KMS-11 (cell line): Measurements from ENCODE around the gene CRTAC1.

Source experiments
- H2AFZ ChIP-seq: fragments of 200-600 bp; sonication (generic); 2 replicates; pipeline ENCODE4 v1.6.1; 2016; ENCODE audit warnings: antibody characterized with exemption, mixed run types, low read depth
- H3K27ac ChIP-seq: fragments of 200-600 bp; sonication (generic); 2 replicates; pipeline ENCODE4 v1.6.1; 2016; ENCODE audit warnings: mild to moderate bottlenecking, mixed run types
- H3K27me3 ChIP-seq: fragments of 200-600 bp; sonication (generic); 2 replicates; pipeline ENCODE4 v1.6.1; 2017; ENCODE audit warnings: mild to moderate bottlenecking, low read depth, mixed run types, moderate library complexity; ENCODE audit not compliant: insufficient read depth
- H3K36me3 ChIP-seq: fragments of 200-600 bp; sonication (generic); 2 replicates; pipeline ENCODE4 v1.6.1; 2017; ENCODE audit warnings: mild to moderate bottlenecking, mixed run types; ENCODE audit not compliant: insufficient read depth
- H3K4me1 ChIP-seq: fragments of 200-600 bp; sonication (generic); 2 replicates; pipeline ENCODE4 v1.6.1; 2016; ENCODE audit warnings: mild to moderate bottlenecking, low read depth, mixed run types; ENCODE audit not compliant: poor library complexity, severe bottlenecking
- H3K4me2 ChIP-seq: fragments of 200-600 bp; sonication (generic); 2 replicates; pipeline ENCODE4 v1.7.0; 2016; ENCODE audit warnings: mild to moderate bottlenecking, mixed run types
- H3K4me3 ChIP-seq: fragments of 200-600 bp; sonication (generic); IDR thresholded peaks from 2 replicates; pipeline ENCODE4 v1.6.1; 2017; ENCODE audit warnings: low read depth, low read length, mixed read lengths; ENCODE audit not compliant: insufficient read depth
- H3K79me2 ChIP-seq: fragments of 200-600 bp; sonication (generic); 2 replicates; pipeline ENCODE4 v1.6.1; 2016; ENCODE audit warnings: low read depth, mixed run types; ENCODE audit not compliant: insufficient read depth
- H3K9ac ChIP-seq: fragments of 200-600 bp; sonication (generic); 2 replicates; pipeline ENCODE4 v1.6.1; 2016; ENCODE audit warnings: mild to moderate bottlenecking, mixed run types
- H4K20me1 ChIP-seq: fragments of 200-600 bp; sonication (generic); 2 replicates; pipeline ENCODE4 v1.6.1; 2016; ENCODE audit warnings: mild to moderate bottlenecking, mixed run types; ENCODE audit not compliant: insufficient read depth
- CTCF ChIP-seq: fragments of 200-600 bp; sonication (generic); conservative IDR thresholded peaks from 2 replicates; pipeline ENCODE4 v1.6.1; 2017; ENCODE audit warnings: low read depth, mild to moderate bottlenecking, antibody characterized with exemption, low read length, moderate library complexity, mixed read lengths

CRTAC1 gene

GRCh38 chr10:98020254-98020653 lies 10.2 kb downstream of the CRTAC1 start:
- TF ChIP-seq CTCF, result no peak
- Histone ChIP-seq H4K20me1 (no peaks in the 10 kb centered on the region), H3K27me3 (no peaks in the 10 kb centered on the region), H3K4me1 (no peaks in the 10 kb centered on the region), H3K27ac (no peak overlapping the region), H3K79me2 (no peaks in the 10 kb centered on the region), H3K9ac (no peak overlapping the region), H3K4me2 (no peak overlapping the region), H3K36me3 (no peaks in the 10 kb centered on the region), H2AFZ (no peak overlapping the region), H3K4me3 (no peak overlapping the region)

DNA sequence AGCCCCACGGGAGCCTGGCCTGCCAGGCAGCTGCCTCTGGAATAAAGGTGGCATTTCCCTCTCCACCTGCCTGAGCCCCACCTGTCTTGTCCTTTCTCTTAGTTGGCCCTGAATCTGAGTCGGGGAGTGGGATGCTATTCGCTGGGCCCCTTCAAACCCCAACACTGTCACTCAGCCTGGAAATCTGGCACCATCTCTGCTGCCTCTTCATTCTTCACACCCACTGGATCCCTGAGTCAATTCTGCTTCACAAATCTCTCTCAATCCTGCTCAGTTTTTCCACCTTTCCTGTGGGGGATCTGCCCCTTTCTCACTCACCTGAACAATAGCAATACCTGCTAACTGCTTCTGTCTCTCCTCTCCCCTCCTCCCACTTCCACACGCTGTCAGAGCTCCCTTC lies 10.6 kb downstream of the CRTAC1 start:
- H3K36me3 ChIP-seq, result no peaks in the 10 kb centered on the region
- no peak for TF ChIP-seq CTCF

DNA sequence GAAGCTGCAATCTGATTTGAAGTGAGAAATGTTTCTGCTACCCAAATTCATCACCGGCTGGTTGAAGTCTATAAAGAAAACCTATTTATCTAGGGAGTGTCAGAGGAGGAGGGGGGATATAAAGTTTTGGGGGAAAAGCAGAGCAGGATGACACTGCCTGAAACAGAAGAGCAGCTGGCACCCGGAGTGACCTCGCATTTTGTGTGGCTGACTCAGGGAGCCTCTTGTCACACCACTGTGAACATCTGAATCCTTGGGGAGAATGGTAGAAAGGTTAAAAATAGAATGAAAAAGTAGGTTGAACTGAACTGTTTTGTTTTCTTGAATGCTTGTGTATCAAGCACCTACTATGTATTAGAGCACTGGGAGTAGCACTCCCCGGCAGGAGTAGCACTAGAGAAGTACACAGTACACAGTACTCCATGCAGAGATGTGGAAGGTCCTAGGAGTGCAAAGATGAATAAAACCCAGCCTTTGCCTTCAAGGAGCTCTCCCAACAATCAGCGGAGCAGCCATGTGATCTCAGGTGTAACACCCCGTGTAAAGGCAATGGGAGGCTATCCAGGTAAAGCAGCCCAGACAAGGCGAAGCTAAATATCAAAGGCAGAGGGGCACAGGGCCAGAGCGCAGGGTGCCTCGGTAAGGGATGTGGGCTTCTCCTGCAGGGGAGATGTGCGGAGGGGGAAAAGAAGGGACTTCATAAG lies 13.5 kb downstream of the CRTAC1 start:
- H3K36me3 ChIP-seq, result no peaks in the 10 kb centered on the region
- no peak overlapping the region for H2AFZ ChIP-seq
- H3K4me2 ChIP-seq, result no peak overlapping the region
- no peak overlapping the region for H3K4me3 ChIP-seq
- no peak overlapping the region for H3K9ac ChIP-seq
- no peaks in the 10 kb centered on the region for H3K27me3 ChIP-seq
- TF ChIP-seq CTCF, result no peak
- no peaks in the 10 kb centered on the region for H4K20me1 ChIP-seq
- H3K27ac ChIP-seq, result no peak overlapping the region
- H3K79me2 ChIP-seq, result no peaks in the 10 kb centered on the region
- no peaks in the 10 kb centered on the region for H3K4me1 ChIP-seq

More for the DNA sequence above, 10.6 kb downstream of the CRTAC1 start:
- H3K27ac ChIP-seq, result no peak overlapping the region
- no peaks in the 10 kb centered on the region for H3K79me2 ChIP-seq
- no peak overlapping the region for H3K9ac ChIP-seq
- no peak overlapping the region for H2AFZ ChIP-seq
- H3K27me3 ChIP-seq, result no peaks in the 10 kb centered on the region
- H4K20me1 ChIP-seq, result no peaks in the 10 kb centered on the region
- no peak overlapping the region for H3K4me3 ChIP-seq
- H3K4me2 ChIP-seq, result no peak overlapping the region
- no peaks in the 10 kb centered on the region for H3K4me1 ChIP-seq

- Histone ChIP-seq H4K20me1 (no peaks in the 10 kb centered on the region), H3K79me2 (no peaks in the 10 kb centered on the region), H3K4me2 (no peak overlapping the region), H3K9ac (no peak overlapping the region), H3K4me1 (no peaks in the 10 kb centered on the region), H3K27ac (no peak overlapping the region), H3K4me3 (no peak overlapping the region), H3K36me3 (no peaks in the 10 kb centered on the region), H3K27me3 (no peaks in the 10 kb centered on the region), H2AFZ (no peak overlapping the region)
- TF ChIP-seq CTCF, result no peak
Observed at GRCh38 chr10:98013776-98014175, 16.6 kb downstream of the CRTAC1 start.
